Measurements from ENCODE around the gene SUPT20H.
A peak's percentile ranks its signal among the peaks of the same experiment; 100 is the strongest.

SUPT20H gene

GRCh38 chr13:37047846-37048245 lies 11.6 kb downstream of the SUPT20H start:
- Mint-ChIP-seq H3K4me1 (ENCODE audit: low read depth) (peaks cover 16% of the 10 kb centered on the region), H3K4me3 (no peak overlapping the region), H3K27ac (no peak overlapping the region), H3K27me3 (no peaks in the 10 kb centered on the region), H3K36me3 (ENCODE audit: low read depth) (peaks cover 50% of the 10 kb centered on the region), H3K9me3 (no peaks in the 10 kb centered on the region)

- Mint-ChIP-seq H3K27ac (peak overlapping the region; percentile 26), H3K27me3 (no peaks in the 10 kb centered on the region), H3K4me1 (ENCODE audit: low read depth) (peaks cover 8% of the 10 kb centered on the region), H3K9me3 (no peaks in the 10 kb centered on the region), H3K36me3 (ENCODE audit: low read depth) (peaks cover 50% of the 10 kb centered on the region), H3K4me3 (no peak overlapping the region)
Measured at GRCh38 chr13:37047032-37047431, 12.5 kb downstream of the SUPT20H start.

DNA sequence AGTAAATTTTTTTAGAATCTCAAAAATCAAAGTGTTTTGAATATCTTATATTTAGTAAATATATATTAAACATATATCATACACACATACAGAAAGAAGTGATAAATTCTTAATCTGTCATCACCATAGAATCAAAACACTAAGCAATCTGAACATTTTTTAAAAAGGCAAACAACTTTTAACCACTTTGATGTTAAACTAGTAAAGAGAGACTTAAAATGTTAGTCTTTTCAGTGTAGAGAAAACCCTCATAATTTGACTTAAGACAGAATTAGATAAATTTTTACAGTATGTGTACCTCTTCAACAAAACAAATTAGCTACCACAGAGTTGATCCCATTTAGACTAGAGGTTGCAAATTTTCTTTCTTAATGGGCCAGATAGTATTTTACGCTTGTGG lies 13.4 kb downstream of the SUPT20H start:
- Mint-ChIP-seq H3K27me3 (no peaks in the 10 kb centered on the region), H3K4me3 (no peak overlapping the region), H3K9me3 (no peaks in the 10 kb centered on the region), H3K36me3 (ENCODE audit: low read depth) (peaks cover 45% of the 10 kb centered on the region), H3K4me1 (ENCODE audit: low read depth) (peaks cover 3% of the 10 kb centered on the region), H3K27ac (no peak overlapping the region)

- no peaks in the 10 kb centered on the region for H3K4me1 Mint-ChIP-seq (ENCODE audit: low read depth)
Measured at GRCh38 chr13:37040789-37041188, 18.7 kb downstream of the SUPT20H start.

DNA sequence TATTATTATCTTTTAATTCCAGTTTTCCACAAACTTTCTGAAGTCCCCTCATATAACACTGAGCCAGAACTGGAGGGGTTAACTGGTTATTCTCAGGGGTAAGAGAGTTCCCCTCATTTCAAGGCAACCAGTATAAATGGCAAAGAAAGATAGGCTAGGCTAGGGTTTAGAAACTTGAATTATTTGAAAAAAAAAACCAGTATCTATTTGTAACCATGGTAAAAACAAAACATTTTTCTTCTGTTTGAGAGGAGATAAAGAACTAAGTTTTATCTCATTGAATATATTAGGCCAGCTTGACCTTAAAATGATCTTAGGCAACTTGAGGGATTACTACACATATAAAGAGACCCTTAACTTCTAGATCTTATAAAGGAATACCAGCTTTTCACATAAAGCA lies 19.6 kb downstream of the SUPT20H start:
- Mint-ChIP-seq H3K36me3 (ENCODE audit: low read depth) (peaks cover 74% of the 10 kb centered on the region), H3K4me3 (no peak overlapping the region), H3K9me3 (no peaks in the 10 kb centered on the region), H3K27ac (no peak overlapping the region), H3K4me1 (ENCODE audit: low read depth) (no peaks in the 10 kb centered on the region), H3K27me3 (no peaks in the 10 kb centered on the region)

More at GRCh38 chr13:37040789-37041188, 18.7 kb downstream of the SUPT20H start:
- H3K9me3 Mint-ChIP-seq: no peaks in the 10 kb centered on the region
- H3K27ac Mint-ChIP-seq: no peak overlapping the region
- H3K4me3 Mint-ChIP-seq: no peak overlapping the region
- H3K27me3 Mint-ChIP-seq: no peaks in the 10 kb centered on the region
- H3K36me3 Mint-ChIP-seq (ENCODE audit: low read depth): peaks cover 70% of the 10 kb centered on the region

- Mint-ChIP-seq H3K27me3 (no peaks in the 10 kb centered on the region), H3K4me3 (no peak overlapping the region), H3K36me3 (ENCODE audit: low read depth) (peaks cover 69% of the 10 kb centered on the region), H3K9me3 (no peaks in the 10 kb centered on the region), H3K4me1 (ENCODE audit: low read depth) (no peaks in the 10 kb centered on the region), H3K27ac (no peak overlapping the region)
Measured at GRCh38 chr13:37037241-37037640, 22.2 kb downstream of the SUPT20H start.

DNA sequence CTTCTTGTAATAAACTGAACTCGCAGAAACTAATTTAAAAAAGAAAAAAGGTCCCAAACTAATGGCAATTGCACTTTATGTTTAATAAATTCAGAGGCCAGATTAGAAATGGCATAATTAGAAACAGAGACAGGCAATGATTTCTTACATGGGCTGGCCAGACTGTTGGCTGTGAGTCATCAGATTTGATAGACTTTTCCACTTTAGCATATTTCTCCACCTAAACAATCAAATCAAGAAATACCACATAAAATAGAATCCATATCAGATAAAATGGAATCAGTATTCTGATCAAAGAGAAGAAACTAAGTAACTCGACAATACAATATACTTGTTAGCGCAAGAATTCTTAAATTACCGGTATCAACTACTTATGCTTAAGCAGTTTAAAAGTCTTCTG lies 29.9 kb downstream of the SUPT20H start:
- Mint-ChIP-seq H3K9me3 (no peaks in the 10 kb centered on the region), H3K27me3 (no peaks in the 10 kb centered on the region), H3K36me3 (ENCODE audit: low read depth) (peaks cover 52% of the 10 kb centered on the region), H3K4me3 (no peak overlapping the region), H3K4me1 (ENCODE audit: low read depth) (peaks cover 3% of the 10 kb centered on the region), H3K27ac (no peak overlapping the region)

DNA sequence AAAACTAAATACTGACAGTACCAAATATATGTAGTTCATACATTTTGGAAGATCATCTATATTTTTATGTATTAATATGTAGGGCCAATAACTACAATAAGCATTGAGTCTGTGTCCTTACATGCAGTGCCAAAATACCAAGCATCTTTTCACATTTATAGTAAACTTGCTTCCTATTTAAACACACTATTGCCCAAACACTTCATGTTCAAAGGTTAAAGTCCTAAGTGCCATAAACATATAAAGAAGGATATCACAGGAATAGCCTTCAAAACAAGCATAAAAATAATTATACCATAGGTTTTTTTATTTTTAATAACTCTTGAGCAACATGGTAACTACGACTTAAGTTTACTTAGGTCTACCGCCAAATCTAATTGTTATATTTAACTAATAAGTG lies 31.8 kb downstream of the SUPT20H start:
- Mint-ChIP-seq H3K36me3 (ENCODE audit: low read depth) (peaks cover 59% of the 10 kb centered on the region), H3K4me1 (ENCODE audit: low read depth) (peaks cover 3% of the 10 kb centered on the region), H3K27ac (no peak overlapping the region), H3K27me3 (no peaks in the 10 kb centered on the region), H3K4me3 (no peak overlapping the region), H3K9me3 (no peaks in the 10 kb centered on the region)

DNA sequence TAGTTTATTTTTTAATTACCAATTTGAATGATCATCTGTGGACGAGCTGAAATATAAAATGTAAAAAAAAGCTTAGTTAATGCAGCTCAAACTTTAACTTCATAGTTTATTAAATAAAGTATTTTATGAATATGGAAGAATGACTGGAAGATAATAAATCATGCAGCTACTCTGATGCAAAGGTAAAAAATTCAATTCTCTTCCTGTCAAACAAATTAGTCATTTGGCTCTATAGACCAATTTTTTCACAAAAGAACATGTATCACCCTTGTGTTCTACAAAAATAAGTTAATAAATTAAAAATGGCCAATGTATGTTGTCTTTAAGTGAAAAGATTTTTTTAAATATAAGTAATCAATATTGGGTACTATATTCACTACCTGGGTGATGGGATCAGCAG lies 32.7 kb downstream of the SUPT20H start:
- Mint-ChIP-seq H3K27ac (no peak overlapping the region), H3K4me3 (no peak overlapping the region), H3K36me3 (ENCODE audit: low read depth) (peaks cover 61% of the 10 kb centered on the region), H3K9me3 (no peaks in the 10 kb centered on the region), H3K27me3 (no peaks in the 10 kb centered on the region), H3K4me1 (ENCODE audit: low read depth) (peaks cover 3% of the 10 kb centered on the region)

- no peaks in the 10 kb centered on the region for H3K9me3 Mint-ChIP-seq
- H3K36me3 Mint-ChIP-seq (ENCODE audit: low read depth): peaks cover 61% of the 10 kb centered on the region
- no peaks in the 10 kb centered on the region for H3K4me1 Mint-ChIP-seq (ENCODE audit: low read depth)
- H3K27ac Mint-ChIP-seq: peak overlapping the region; percentile 4
- no peaks in the 10 kb centered on the region for H3K27me3 Mint-ChIP-seq
- H3K4me3 Mint-ChIP-seq: no peak overlapping the region
Measured at GRCh38 chr13:37023871-37024270, 35.6 kb downstream of the SUPT20H start.

GRCh38 chr13:37014609-37015008 lies 44.9 kb downstream of the SUPT20H start:
- peaks cover 73% of the 10 kb centered on the region for H3K36me3 Mint-ChIP-seq (ENCODE audit: low read depth)
- H3K4me3 Mint-ChIP-seq: no peak overlapping the region
- H3K27ac Mint-ChIP-seq: no peak overlapping the region
- no peaks in the 10 kb centered on the region for H3K27me3 Mint-ChIP-seq
- H3K9me3 Mint-ChIP-seq: no peaks in the 10 kb centered on the region
- no peaks in the 10 kb centered on the region for H3K4me1 Mint-ChIP-seq (ENCODE audit: low read depth)

DNA sequence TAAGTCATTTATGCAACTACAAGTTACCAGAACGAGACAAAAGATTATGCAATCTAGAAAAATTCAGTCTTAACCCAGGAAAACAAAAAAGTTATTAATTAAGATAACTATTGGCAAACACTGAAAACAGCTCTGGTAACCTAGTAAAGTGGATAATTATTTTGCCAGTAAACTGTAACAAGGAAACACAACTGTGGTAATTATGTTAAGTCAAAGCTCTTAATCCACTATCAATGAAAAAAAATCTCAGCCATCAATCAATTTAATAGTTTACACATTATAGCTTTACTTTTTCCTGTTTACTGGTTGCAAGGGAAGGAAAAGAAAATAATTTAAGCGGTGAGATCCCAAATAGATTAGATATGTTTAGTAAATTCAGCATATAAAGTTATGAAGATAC lies 47.7 kb downstream of the SUPT20H start:
- Mint-ChIP-seq H3K27ac (no peak overlapping the region), H3K9me3 (no peaks in the 10 kb centered on the region), H3K27me3 (no peaks in the 10 kb centered on the region), H3K4me1 (ENCODE audit: low read depth) (peaks cover 7% of the 10 kb centered on the region), H3K36me3 (ENCODE audit: low read depth) (peaks cover 79% of the 10 kb centered on the region), H3K4me3 (no peak overlapping the region)

DNA sequence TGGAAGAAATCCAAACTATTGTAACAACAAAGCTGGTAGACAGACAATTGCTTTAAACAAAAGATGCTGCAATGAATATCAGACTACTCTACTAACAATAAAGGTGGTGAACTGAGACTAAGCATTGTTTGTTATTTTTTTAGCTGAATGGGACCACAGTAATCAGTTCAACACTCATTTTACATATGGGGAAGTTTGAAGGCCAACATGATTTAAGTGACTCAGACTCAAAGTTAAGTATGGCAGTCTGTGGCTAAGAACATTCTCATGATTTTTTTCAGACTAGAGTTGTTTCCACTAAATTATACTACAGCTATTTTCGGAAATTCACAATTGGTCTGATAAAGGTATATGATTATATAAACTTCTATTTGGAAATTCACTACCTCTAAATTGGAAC lies 48.5 kb downstream of the SUPT20H start:
- Mint-ChIP-seq H3K9me3 (no peaks in the 10 kb centered on the region), H3K27me3 (no peaks in the 10 kb centered on the region), H3K4me1 (ENCODE audit: low read depth) (peaks cover 13% of the 10 kb centered on the region), H3K36me3 (ENCODE audit: low read depth) (peaks cover 80% of the 10 kb centered on the region), H3K27ac (peak overlapping the region; percentile 16), H3K4me3 (no peak overlapping the region)

- peaks cover 16% of the 10 kb centered on the region for H3K4me1 Mint-ChIP-seq (ENCODE audit: low read depth)
- peak overlapping the region; percentile 51 for H3K27ac Mint-ChIP-seq
- H3K27me3 Mint-ChIP-seq: no peaks in the 10 kb centered on the region
- no peak overlapping the region for H3K4me3 Mint-ChIP-seq
- H3K36me3 Mint-ChIP-seq (ENCODE audit: low read depth): peaks cover 80% of the 10 kb centered on the region
- H3K9me3 Mint-ChIP-seq: no peaks in the 10 kb centered on the region
Measured at GRCh38 chr13:37010424-37010823, 49.1 kb downstream of the SUPT20H start.

GRCh38 chr13:37009692-37010091 lies 49.8 kb downstream of the SUPT20H start:
- Mint-ChIP-seq H3K27ac (no peak overlapping the region), H3K36me3 (ENCODE audit: low read depth) (peaks cover 78% of the 10 kb centered on the region)

GRCh38 chr13:37001921-37002250 lies 57.6 kb downstream of the SUPT20H start:
- H3K4me3 Mint-ChIP-seq: peak overlapping the region; percentile 100
- peak overlapping the region; percentile 100 for H3K27ac Mint-ChIP-seq
- peaks cover 69% of the 10 kb centered on the region for H3K36me3 Mint-ChIP-seq (ENCODE audit: low read depth)
- H3K9me3 Mint-ChIP-seq: no peaks in the 10 kb centered on the region
- no peaks in the 10 kb centered on the region for H3K27me3 Mint-ChIP-seq
- peaks cover 50% of the 10 kb centered on the region for H3K4me1 Mint-ChIP-seq (ENCODE audit: low read depth)

More at GRCh38 chr13:37009692-37010091, 49.8 kb downstream of the SUPT20H start:
- Mint-ChIP-seq H3K4me1 (ENCODE audit: low read depth) (peaks cover 16% of the 10 kb centered on the region), H3K9me3 (no peaks in the 10 kb centered on the region), H3K27me3 (no peaks in the 10 kb centered on the region), H3K4me3 (no peak overlapping the region)
